K562 (cell line): ENCODE results near the gene GALNT7. TPM values are rescaled to one million over a fixed set of nuclear protein-coding genes. Genes with fewer than 3 reads are reported as not detected.

Experiments used
- ETV1 ChIP-seq: fragments of 450-650 bp; conservative IDR thresholded peaks from 2 replicates; pipeline ENCODE4 v1.6.1; 2016; ENCODE audit warnings: missing genetic modification characterization, control low read depth, low read depth, missing compliant biosample characterization
- HCFC1 ChIP-seq: IDR thresholded peaks from 2 replicates; pipeline ENCODE4 v1.6.1; 2012; ENCODE audit warnings: low read depth, low read length, improper control_type of control experiment
- LARP7 ChIP-seq: fragments of 450-650 bp; IDR thresholded peaks from 2 replicates; pipeline ENCODE4 v1.6.1; 2016
- MIER1 ChIP-seq: fragments of 450-650 bp; IDR thresholded peaks from 2 replicates; pipeline ENCODE4 v1.6.1; 2016; ENCODE audit warnings: antibody characterized with exemption, mild to moderate bottlenecking, low read depth
- PHB ChIP-seq: fragments of 250-450 bp; sonication (Bioruptor Pico); IDR thresholded peaks from 2 replicates; pipeline ENCODE4 v1.5.0; 2021
- POLR3G ChIP-seq: IDR thresholded peaks from 2 replicates; pipeline ENCODE4 v1.6.1; 2011; ENCODE audit not compliant: insufficient read length, insufficient replicate concordance; ENCODE audit errors: extremely low read depth
- PTRF ChIP-seq: fragments of 450-650 bp; IDR thresholded peaks from 2 replicates; pipeline ENCODE4 v1.6.1; 2016; ENCODE audit warnings: mild to moderate bottlenecking, missing genetic modification characterization, missing compliant biosample characterization
- RBBP5 ChIP-seq: fragments of 200-600 bp; sonication (generic); IDR thresholded peaks from 2 replicates; pipeline ENCODE4 v1.6.1; 2012; ENCODE audit warnings: borderline replicate concordance, mild to moderate bottlenecking, low read length, control low read depth, inconsistent platforms; ENCODE audit not compliant: insufficient read depth, poor library complexity, severe bottlenecking
- RBM25 ChIP-seq: fragments of 200-400 bp; formaldehyde crosslinking; IDR thresholded peaks from 2 replicates; pipeline ENCODE4 v1.6.1; 2018; ENCODE audit warnings: low read length, low read depth, moderate library complexity; ENCODE audit not compliant: severe bottlenecking
- RUNX1 ChIP-seq: sonication (generic); IDR thresholded peaks from 2 replicates; pipeline ENCODE4 v1.6.1; 2016; ENCODE audit warnings: antibody characterized with exemption, low read depth
- SRSF7 ChIP-seq: fragments of 200-400 bp; formaldehyde crosslinking; optimal IDR thresholded peaks from 2 replicates; pipeline ENCODE3; 2017; ENCODE audit warnings: mild to moderate bottlenecking, low read depth, low read length
- TFAM ChIP-seq: fragments of 250-450 bp; sonication (Bioruptor Pico); conservative IDR thresholded peaks from 2 replicates; pipeline ENCODE4 v1.5.0; 2021; ENCODE audit warnings: mild to moderate bottlenecking, moderate library complexity
- XRCC5 ChIP-seq: fragments of 200-400 bp; formaldehyde crosslinking; IDR thresholded peaks from 2 replicates; pipeline ENCODE4 v1.6.1; 2017; ENCODE audit warnings: low read depth, mild to moderate bottlenecking, low read length
- ZC3H8 ChIP-seq: fragments of 450-650 bp; IDR thresholded peaks from 2 replicates; pipeline ENCODE4 v1.6.1; 2017
- ZFP30 ChIP-seq: fragments of 250-450 bp; sonication (Bioruptor Pico); IDR thresholded peaks from 2 replicates; pipeline ENCODE4 v1.8.0; 2022; ENCODE audit warnings: moderate library complexity, mild to moderate bottlenecking, inconsistent platforms, borderline replicate concordance
- ZNF76 ChIP-seq: fragments of 250-450 bp; sonication (Bioruptor Pico); IDR thresholded peaks from 2 replicates; pipeline ENCODE4 v1.4.0; 2020; ENCODE audit warnings: mild to moderate bottlenecking, moderate library complexity, borderline replicate concordance
- ZNF830 ChIP-seq: fragments of 250-450 bp; sonication (Bioruptor Pico); IDR thresholded peaks from 2 replicates; pipeline ENCODE4 v1.5.0; 2021; ENCODE audit warnings: mild to moderate bottlenecking
- polyA plus RNA-seq, 8 experiments: library from polyadenylated mRNA; depleted of rRNA in 4 of 8; stranded (reverse) in 5 of 8; unstranded in 3 of 8; fragments of >200 nt; fragmentation: Nextera tagmentation in 2 of 8; fragmentation: Illumina TruSeq in 1 of 8; extraction: Ambion mirVana in 2 of 8; extraction: Trizol in 1 of 8; gene quantifications; 2 replicates each; pipeline versions ENCODE4 v1.2.1 to v1.2.3, GENCODE V29; 2011 to 2014; ENCODE audit warnings: inconsistent platforms in 1 of 8, missing spikeins in 1 of 8
- total RNA-seq, 7 experiments: library from RNA; depleted of rRNA in 6 of 7; stranded (reverse); fragments of >200 nt in 6 of 7; fragmentation: Illumina TruSeq in 2 of 7; extraction: Trizol in 2 of 7; gene quantifications; 2 replicates each; pipeline versions ENCODE4 v1.2.1 to v1.2.3, GENCODE V29; 2011 to 2021; ENCODE audit warnings: low replicate concordance in 1 of 7
- TF ChIP-seq, protein P1 (sequence below): IDR thresholded peaks from 2 replicates; pipeline ENCODE4 v1.6.1; 2012; ENCODE audit warnings: low read depth, low read length, improper control_type of control experiment, borderline replicate concordance
- TF ChIP-seq, protein P2 (sequence below): sonication (generic); formaldehyde crosslinking; IDR thresholded peaks from 2 replicates; pipeline ENCODE4 v1.8.0; 2023; ENCODE audit warnings: mild to moderate bottlenecking, missing genetic modification reagents
- TF ChIP-seq, protein P3 (sequence below): fragments of 250-450 bp; sonication (Bioruptor Pico); IDR thresholded peaks from 2 replicates; pipeline ENCODE4 v1.4.0; 2020
- TF ChIP-seq, protein P4 (sequence below), 3 experiments: IDR thresholded peaks in 2 of 3; conservative IDR thresholded peaks in 1 of 3; 2 replicates each; pipeline ENCODE4 v1.5.1; 2011 to 2012; ENCODE audit warnings: low read length in 3 of 3, mild to moderate bottlenecking in 3 of 3, control low read depth in 2 of 3, improper control_type of control experiment in 1 of 3, inconsistent platforms in 1 of 3, low read depth in 1 of 3, mixed read lengths in 1 of 3, moderate library complexity in 1 of 3; ENCODE audit not compliant: insufficient read depth in 2 of 3

GALNT7 gene
- total and polyA plus RNA-seq, 9 of the 15 experiments (the other 6 are each of a cell fraction or from before 2014, with no cell fraction given): 16.7 to 38.7 (median 31.1) TPM

DNA sequence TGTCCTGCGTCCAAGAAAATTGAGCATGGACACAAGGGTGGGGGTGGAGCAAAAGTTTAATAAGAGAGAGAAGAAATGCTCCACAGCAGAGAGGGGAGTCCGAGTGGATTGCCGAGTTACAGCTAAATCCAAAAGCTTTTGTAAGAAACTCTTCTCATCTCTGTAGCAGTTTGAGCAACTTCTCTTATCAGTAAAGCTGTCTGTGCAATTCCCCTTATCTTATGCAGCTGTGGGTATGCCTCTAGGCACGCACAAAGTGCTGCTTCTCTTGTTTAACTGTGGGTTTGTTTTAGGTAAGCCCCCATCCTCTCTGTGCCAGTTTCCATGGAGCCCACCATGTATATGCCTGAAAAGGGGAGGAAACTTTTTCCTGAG, 120.7 kb downstream of the GALNT7 start (continued):
- TF ChIP-seq, protein P1, sequence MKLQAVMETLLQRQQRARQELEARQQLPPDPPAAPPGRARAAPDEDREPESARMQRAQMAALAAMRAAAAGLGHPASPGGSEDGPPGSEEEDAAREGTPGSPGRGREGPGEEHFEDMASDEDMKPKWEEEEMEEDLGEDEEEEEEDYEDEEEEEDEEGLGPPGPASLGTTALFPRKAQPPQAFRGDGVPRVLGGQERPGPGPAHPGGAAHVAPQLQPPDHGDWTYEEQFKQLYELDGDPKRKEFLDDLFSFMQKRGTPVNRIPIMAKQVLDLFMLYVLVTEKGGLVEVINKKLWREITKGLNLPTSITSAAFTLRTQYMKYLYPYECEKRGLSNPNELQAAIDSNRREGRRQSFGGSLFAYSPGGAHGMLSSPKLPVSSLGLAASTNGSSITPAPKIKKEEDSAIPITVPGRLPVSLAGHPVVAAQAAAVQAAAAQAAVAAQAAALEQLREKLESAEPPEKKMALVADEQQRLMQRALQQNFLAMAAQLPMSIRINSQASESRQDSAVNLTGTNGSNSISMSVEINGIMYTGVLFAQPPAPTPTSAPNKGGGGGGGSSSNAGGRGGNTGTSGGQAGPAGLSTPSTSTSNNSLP: no peak
- TF ChIP-seq, protein P2, sequence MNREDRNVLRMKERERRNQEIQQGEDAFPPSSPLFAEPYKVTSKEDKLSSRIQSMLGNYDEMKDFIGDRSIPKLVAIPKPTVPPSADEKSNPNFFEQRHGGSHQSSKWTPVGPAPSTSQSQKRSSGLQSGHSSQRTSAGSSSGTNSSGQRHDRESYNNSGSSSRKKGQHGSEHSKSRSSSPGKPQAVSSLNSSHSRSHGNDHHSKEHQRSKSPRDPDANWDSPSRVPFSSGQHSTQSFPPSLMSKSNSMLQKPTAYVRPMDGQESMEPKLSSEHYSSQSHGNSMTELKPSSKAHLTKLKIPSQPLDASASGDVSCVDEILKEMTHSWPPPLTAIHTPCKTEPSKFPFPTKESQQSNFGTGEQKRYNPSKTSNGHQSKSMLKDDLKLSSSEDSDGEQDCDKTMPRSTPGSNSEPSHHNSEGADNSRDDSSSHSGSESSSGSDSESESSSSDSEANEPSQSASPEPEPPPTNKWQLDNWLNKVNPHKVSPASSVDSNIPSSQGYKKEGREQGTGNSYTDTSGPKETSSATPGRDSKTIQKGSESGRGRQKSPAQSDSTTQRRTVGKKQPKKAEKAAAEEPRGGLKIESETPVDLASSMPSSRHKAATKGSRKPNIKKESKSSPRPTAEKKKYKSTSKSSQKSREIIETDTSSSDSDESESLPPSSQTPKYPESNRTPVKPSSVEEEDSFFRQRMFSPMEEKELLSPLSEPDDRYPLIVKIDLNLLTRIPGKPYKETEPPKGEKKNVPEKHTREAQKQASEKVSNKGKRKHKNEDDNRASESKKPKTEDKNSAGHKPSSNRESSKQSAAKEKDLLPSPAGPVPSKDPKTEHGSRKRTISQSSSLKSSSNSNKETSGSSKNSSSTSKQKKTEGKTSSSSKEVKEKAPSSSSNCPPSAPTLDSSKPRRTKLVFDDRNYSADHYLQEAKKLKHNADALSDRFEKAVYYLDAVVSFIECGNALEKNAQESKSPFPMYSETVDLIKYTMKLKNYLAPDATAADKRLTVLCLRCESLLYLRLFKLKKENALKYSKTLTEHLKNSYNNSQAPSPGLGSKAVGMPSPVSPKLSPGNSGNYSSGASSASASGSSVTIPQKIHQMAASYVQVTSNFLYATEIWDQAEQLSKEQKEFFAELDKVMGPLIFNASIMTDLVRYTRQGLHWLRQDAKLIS: no peak
- TF ChIP-seq XRCC5: no peak
- TF ChIP-seq, protein P3, sequence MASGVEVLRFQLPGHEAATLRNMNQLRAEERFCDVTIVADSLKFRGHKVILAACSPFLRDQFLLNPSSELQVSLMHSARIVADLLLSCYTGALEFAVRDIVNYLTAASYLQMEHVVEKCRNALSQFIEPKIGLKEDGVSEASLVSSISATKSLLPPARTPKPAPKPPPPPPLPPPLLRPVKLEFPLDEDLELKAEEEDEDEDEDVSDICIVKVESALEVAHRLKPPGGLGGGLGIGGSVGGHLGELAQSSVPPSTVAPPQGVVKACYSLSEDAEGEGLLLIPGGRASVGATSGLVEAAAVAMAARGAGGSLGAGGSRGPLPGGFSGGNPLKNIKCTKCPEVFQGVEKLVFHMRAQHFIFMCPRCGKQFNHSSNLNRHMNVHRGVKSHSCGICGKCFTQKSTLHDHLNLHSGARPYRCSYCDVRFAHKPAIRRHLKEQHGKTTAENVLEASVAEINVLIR (CRISPR knock-in tag): no peak
- TF ChIP-seq RBBP5: no peak
- TF ChIP-seq RBM25: no peak
- no peak for TF ChIP-seq ZFP30 (CRISPR knock-in tag)
- no peak for TF ChIP-seq ETV1 (tag)
- no peak for TF ChIP-seq POLR3G
- TF ChIP-seq LARP7: no peak
- TF ChIP-seq RUNX1: no peak
- no peak for TF ChIP-seq PHB (CRISPR knock-in tag)
- no peak for TF ChIP-seq HCFC1
- no peak for TF ChIP-seq MIER1
- TF ChIP-seq TFAM (CRISPR knock-in tag): no peak
- TF ChIP-seq, protein P4, sequence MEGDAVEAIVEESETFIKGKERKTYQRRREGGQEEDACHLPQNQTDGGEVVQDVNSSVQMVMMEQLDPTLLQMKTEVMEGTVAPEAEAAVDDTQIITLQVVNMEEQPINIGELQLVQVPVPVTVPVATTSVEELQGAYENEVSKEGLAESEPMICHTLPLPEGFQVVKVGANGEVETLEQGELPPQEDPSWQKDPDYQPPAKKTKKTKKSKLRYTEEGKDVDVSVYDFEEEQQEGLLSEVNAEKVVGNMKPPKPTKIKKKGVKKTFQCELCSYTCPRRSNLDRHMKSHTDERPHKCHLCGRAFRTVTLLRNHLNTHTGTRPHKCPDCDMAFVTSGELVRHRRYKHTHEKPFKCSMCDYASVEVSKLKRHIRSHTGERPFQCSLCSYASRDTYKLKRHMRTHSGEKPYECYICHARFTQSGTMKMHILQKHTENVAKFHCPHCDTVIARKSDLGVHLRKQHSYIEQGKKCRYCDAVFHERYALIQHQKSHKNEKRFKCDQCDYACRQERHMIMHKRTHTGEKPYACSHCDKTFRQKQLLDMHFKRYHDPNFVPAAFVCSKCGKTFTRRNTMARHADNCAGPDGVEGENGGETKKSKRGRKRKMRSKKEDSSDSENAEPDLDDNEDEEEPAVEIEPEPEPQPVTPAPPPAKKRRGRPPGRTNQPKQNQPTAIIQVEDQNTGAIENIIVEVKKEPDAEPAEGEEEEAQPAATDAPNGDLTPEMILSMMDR (IDR thresholded peaks at IDR 0.05 in 2 of 3, conservative IDR thresholded peaks at IDR 0.05 in 1 of 3; ENCODE audit: insufficient read depth in 2 of 3, low read depth in 1 of 3, low read length in 3 of 3): no peak
- TF ChIP-seq PTRF: no peak
- TF ChIP-seq ZNF76 (CRISPR knock-in tag): no peak
- no peak for TF ChIP-seq ZC3H8
- TF ChIP-seq ZNF830 (CRISPR knock-in tag): no peak
- no peak for TF ChIP-seq SRSF7
